Activated CD4-positive, alpha-beta T cell treated with anti-CD3 and anti-CD28 coated beads, Interleukin-10, Interleukin-2, amounts not matched to agents 100 ng/mL and 50 ng/mL, durations not matched to agents 16 hours and 8 hours (primary cell): Measurements from ENCODE around the gene PCBP3.

Experiments used
- DNase-seq: peaks from one replicate; pipeline ENCODE4 v3.0.0-alpha.2; 2020

PCBP3 gene

DNA sequence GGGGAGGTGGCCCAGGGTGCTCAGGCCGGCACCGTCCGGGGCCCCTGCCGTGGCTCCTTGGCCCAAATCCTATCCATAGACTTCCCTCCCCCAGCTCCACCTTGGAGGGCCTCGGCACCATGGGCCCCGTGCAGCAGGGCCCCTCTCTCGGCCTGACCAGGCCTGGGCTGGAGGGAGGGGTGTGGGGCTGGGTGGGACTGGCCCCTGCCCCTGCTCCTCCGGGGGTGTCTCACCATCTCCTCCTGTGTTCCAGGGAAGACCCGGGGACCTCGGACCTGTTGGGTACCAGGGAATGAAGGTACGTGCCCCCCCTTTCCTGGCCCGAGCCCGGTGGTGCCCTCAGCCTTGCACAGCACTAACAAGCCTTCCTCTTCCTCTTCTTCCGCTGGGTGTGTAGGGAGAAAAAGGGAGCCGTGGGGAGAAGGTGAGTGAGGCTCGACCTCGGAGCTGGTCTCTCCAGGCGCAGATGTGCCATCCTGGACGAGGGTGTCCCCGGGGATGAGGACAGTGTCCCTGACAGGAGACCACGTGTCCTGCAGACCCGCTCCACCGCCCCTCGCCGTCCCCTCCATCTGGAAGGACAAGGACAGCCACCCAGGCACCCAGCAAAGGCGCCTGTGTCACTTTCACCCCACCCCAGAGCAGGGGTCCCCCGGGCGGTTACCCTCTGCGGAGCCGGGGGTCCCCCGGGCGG lies 346.0 kb downstream of the PCBP3 start:
- DNase-seq: no peak

DNA sequence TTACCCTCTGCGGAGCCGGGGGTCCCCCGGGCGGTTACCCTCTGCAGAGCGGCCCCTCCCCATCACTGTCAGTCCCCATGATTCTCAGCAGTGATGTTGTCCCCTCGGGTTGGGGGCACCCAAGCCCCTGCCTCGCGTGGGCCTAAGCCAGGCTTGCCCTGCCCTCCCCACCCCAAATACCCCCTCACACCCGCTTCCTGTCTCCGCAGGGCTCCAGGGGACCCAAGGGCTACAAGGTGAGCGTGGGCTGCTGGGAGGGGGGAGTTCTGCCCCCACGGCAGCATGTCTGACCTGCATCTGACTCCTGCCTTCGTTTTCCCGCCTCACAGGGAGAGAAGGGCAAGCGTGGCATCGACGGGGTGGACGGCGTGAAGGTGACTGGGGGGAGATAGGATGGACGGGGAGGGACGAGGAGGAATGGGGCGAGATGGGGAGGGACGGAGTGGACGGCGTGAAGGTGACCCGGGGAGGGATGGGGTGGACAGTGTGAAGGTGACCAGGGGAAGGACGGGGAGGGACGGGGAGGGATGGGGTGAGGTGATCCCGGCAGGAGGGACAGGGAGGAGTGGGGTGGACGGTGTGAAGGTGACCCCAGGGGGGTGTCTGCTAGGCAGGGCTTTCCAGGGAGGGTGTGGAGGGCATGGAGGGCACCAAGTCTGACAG lies 346.7 kb downstream of the PCBP3 start:
- DNase-seq: no peak

DNA sequence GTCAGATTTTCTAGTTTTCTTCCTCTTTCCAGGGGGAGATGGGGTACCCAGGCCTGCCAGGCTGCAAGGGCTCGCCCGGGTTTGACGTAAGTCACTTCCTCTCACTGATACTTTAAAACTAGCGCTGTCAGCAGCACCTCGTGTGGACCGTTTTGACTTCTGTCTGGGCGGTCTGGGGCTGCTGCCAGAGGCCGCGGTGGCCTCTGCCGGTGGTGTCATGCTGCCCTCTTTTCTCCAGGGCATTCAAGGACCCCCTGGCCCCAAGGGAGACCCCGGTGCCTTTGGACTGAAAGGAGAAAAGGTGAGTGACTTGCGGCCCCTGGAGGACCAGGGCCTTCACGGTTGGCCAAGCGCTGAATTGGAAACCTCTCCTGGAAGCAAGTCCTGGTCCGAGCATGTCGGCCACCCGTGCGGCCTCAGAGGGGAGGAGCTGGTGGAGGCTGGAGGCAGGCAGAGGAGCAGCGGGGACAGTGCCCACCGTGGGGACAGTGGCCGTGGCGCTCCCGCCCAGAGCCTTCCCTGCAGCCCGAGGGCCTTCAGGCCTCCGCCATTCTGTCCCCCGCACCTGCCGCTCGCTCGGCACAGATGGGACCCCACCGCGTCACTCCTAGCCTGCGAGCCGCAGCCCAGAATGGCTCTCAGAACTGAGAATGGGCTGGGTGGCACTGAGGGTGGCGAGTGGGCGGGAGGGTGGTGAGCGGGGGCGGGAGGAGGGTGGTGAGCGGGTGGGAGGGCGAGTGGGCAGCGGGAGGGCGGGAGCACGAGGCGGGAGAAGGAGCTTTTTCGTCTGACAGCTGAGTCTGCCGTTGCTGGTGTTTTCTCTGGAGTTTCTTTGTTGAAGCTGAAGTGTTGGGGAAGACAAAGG lies 347.4 kb downstream of the PCBP3 start:
- DNase-seq: no peak

DNA sequence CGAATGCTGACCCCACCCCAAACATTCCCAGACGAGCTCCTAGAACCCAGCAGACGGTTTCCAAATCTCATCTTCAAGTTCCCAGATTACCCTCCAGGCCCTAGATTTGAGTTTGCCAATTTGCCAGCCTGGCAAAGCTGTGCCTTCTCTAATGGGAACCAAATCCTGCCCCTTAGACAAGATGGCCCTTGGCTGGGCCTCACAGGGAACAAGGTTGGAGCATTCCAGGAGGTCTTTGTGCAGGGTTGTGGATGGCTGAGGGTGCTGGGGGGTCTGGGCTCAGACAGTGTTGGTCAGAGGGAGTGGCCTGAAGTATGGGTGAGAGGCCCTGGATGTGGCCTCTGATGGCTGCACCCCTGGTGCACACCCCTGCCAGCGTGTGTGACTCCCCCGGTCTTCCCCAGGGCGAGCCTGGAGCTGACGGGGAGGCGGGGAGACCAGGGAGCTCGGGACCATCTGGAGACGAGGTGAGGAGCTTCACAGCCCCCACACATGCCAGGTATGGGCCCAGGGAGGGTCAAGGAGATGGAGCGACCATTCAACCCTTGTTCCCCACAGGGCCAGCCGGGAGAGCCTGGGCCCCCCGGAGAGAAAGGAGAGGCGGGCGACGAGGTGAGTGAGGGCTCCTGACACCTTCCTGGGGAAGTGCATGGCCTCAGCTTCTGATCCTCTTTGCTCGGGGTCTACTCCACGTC lies 348.2 kb downstream of the PCBP3 start:
- no peak for DNase-seq
